GM18519 (cell line): ENCODE data around the gene GOPC.
"Not testable (repeated sequence)": the region's sequence is repeated elsewhere in the genome, so short reads cannot be mapped to it uniquely, and the experiment has no call there.

Experiments used
- ATAC-seq: cut with Tn5 transposase; IDR thresholded peaks from one replicate; pipeline ENCODE4 v1.9.1; 2021; ENCODE audit warnings: mild to moderate bottlenecking, moderate library complexity; ENCODE audit not compliant: unreplicated experiment, low FRiP score

Gene GOPC

GRCh38 chr6:117518870-117519269, 83.4 kb downstream of the GOPC start:
- no peak for ATAC-seq

- not testable (repeated sequence) for ATAC-seq
Observed at GRCh38 chr6:117517995-117518394, 84.3 kb downstream of the GOPC start.

GRCh38 chr6:117515326-117515725, 87.0 kb downstream of the GOPC start:
- no peak for ATAC-seq

- no peak for ATAC-seq
Observed at GRCh38 chr6:117514655-117515054, 87.7 kb downstream of the GOPC start.

GRCh38 chr6:117513778-117514365, 88.4 kb downstream of the GOPC start:
- ATAC-seq: no peak

GRCh38 chr6:117512987-117513573, 89.2 kb downstream of the GOPC start:
- no peak for ATAC-seq

- ATAC-seq: no peak
Observed at GRCh38 chr6:117512056-117512828, 90.1 kb downstream of the GOPC start.
